HEK293T (cell line): ENCODE results near the gene SALL1.

Experiments used
- ARNT ChIP-seq: fragments of 450-650 bp; IDR thresholded peaks from 2 replicates; pipeline ENCODE4 v1.6.1; 2017; ENCODE audit warnings: mild to moderate bottlenecking
- BHLHE40 ChIP-seq: fragments of 450-650 bp; IDR thresholded peaks from 2 replicates; pipeline ENCODE4 v1.6.1; 2016; ENCODE audit warnings: mild to moderate bottlenecking, moderate library complexity, borderline replicate concordance
- CTBP1 ChIP-seq: fragments of 450-650 bp; IDR thresholded peaks from 2 replicates; pipeline ENCODE4 v1.6.1; 2016; ENCODE audit warnings: borderline replicate concordance
- SUZ12 ChIP-seq: fragments of 450-650 bp; IDR thresholded peaks from 2 replicates; pipeline ENCODE4 v1.6.1; 2016; ENCODE audit warnings: mild to moderate bottlenecking
- TARDBP ChIP-seq: fragments of 450-650 bp; IDR thresholded peaks from 2 replicates; pipeline ENCODE4 v1.6.1; 2016
- ZNF384 ChIP-seq: fragments of 450-650 bp; IDR thresholded peaks from 2 replicates; pipeline ENCODE4 v1.6.1; 2016

- TF ChIP-seq TARDBP (no peak), SUZ12 (no peak), BHLHE40 (no peak), CTBP1 (no peak), ZNF384 (no peak), ARNT (no peak)
Measured at GRCh38 chr16:51140112-51140511, 11.0 kb downstream of the SALL1 start.
